HepG2 (cell line): ENCODE results near the gene ST6GALNAC4. TPM values are rescaled to one million over a fixed set of nuclear protein-coding genes. Genes with fewer than 3 reads are reported as not detected.

Experiments used
- ATAC-seq: fragments of 200-7000 bp; cut with Tn5 transposase; 3 replicates; pipeline ENCODE4 v1.9.1; 2020; ENCODE audit warnings: mild to moderate bottlenecking, moderate library complexity
- BruUV-seq: library from RNA; stranded (reverse); fragments of 400-500 nt; replicated peaks from 2 replicates; lab custom pipeline; 2021; lab: Mats Ljungman, UMichigan
- CTCF ChIA-PET: fragments of 300-600 bp; formaldehyde crosslinking; extraction: SDS; loops from one replicate; lab custom pipeline; 2021; ENCODE audit warnings: low total read pairs, inconsistent platforms, low intra/inter-chr PET ratio; lab: Yijun Ruan, JAX
- POLR2A ChIA-PET: fragments of 350-600 bp; sonication (Branson Sonifier 250); formaldehyde crosslinking; loops from one replicate; lab custom pipeline; 2020; ENCODE audit warnings: antibody characterized with exemption, inconsistent platforms; lab: Yijun Ruan, JAX
- DNase-seq: peaks from one replicate; pipeline ENCODE4 v3.0.0-alpha.2; 2015; ENCODE audit warnings: low spot score
- FAIRE-seq: peaks from 3 replicates; lab custom pipeline; 2011; peaks lifted over from hg19 to GRCh38; lab: Jason Lieb, UNC
- H2AFZ ChIP-seq: one replicate; pipeline ENCODE4 v1.6.1; 2011; ENCODE audit warnings: low read length, inconsistent platforms
- H3K27ac ChIP-seq: fragments of 300-600 bp; 3 replicates; pipeline ENCODE4 v1.8.0; 2011; ENCODE audit warnings: mixed run types, mild to moderate bottlenecking, mixed read lengths, low read length, inconsistent platforms; ENCODE audit not compliant: insufficient read depth; ENCODE audit errors: extremely low read length
- H3K27me3 ChIP-seq, 2 experiments: fragments of 200-600 bp in 1 of 2; 2 replicates in 1 of 2; 3 replicates in 1 of 2; pipeline versions ENCODE4 v1.6.0 to v1.8.0; 2011; ENCODE audit warnings: low read length in 2 of 2, mild to moderate bottlenecking in 2 of 2, moderate library complexity in 2 of 2, inconsistent platforms in 1 of 2; ENCODE audit not compliant: insufficient read depth in 2 of 2, control insufficient read depth in 1 of 2
- H3K36me3 ChIP-seq, 2 experiments: fragments of 200-600 bp in 1 of 2; replicated peaks in 1 of 2; 2 replicates in 1 of 2; 3 replicates in 1 of 2; pipeline versions ENCODE4 v1.5.1 to v1.8.0; 2011; ENCODE audit warnings: low read length in 2 of 2, inconsistent platforms in 1 of 2; ENCODE audit not compliant: insufficient read depth in 2 of 2, control insufficient read depth in 1 of 2
- H3K4me1 ChIP-seq: 2 replicates; pipeline ENCODE4 v1.5.1; 2012; ENCODE audit warnings: low read length, inconsistent platforms; ENCODE audit not compliant: insufficient read depth
- H3K4me2 ChIP-seq: 2 replicates; pipeline ENCODE4 v1.6.0; 2011; ENCODE audit warnings: low read depth, low read length, inconsistent platforms
- H3K4me3 ChIP-seq, 3 experiments: fragments of 200-600 bp in 1 of 3; sonication (generic), shearing (Covaris generic) in 1 of 3; replicated peaks in 1 of 3; 2 replicates each; pipeline ENCODE4 v1.5.1; 2011 to 2016; ENCODE audit warnings: low read length in 3 of 3, inconsistent platforms in 2 of 3, low read depth in 2 of 3, mild to moderate bottlenecking in 2 of 3, control low read depth in 1 of 3, mixed read lengths in 1 of 3; ENCODE audit not compliant: insufficient read depth in 1 of 3
- H3K79me2 ChIP-seq: one replicate; pipeline ENCODE4 v1.6.1; 2011; ENCODE audit warnings: low read length, inconsistent platforms; ENCODE audit not compliant: insufficient read depth
- H3K9ac ChIP-seq: 2 replicates; pipeline ENCODE4 v1.6.0; 2011; ENCODE audit warnings: mild to moderate bottlenecking, low read depth, low read length, inconsistent platforms; ENCODE audit not compliant: insufficient read depth
- H3K9me3 ChIP-seq: 2 replicates; pipeline ENCODE4 v1.5.1; 2012; ENCODE audit warnings: mild to moderate bottlenecking, low read length
- H4K20me1 ChIP-seq: 2 replicates; pipeline ENCODE4 v1.6.0; 2011; ENCODE audit warnings: inconsistent platforms, mild to moderate bottlenecking, low read length, moderate library complexity; ENCODE audit not compliant: insufficient read depth
- BRD4 ChIP-seq: sonication (generic); formaldehyde crosslinking; IDR thresholded peaks from 2 replicates; pipeline ENCODE4 v1.4.0; 2020; ENCODE audit warnings: missing genetic modification reagents
- DRAP1 ChIP-seq: IDR thresholded peaks from 2 replicates; pipeline ENCODE4 v1.6.1; 2016; ENCODE audit warnings: missing genetic modification reagents, missing compliant biosample characterization
- GLMP ChIP-seq: sonication (generic); formaldehyde crosslinking; IDR thresholded peaks from 2 replicates; pipeline ENCODE4 v1.9.0; 2021; ENCODE audit warnings: missing genetic modification reagents, mild to moderate bottlenecking, borderline replicate concordance
- HIVEP1 ChIP-seq: sonication (generic); formaldehyde crosslinking; IDR thresholded peaks from 2 replicates; pipeline ENCODE4 v1.4.0; 2020; ENCODE audit warnings: mild to moderate bottlenecking, missing genetic modification reagents
- PAF1 ChIP-seq: IDR thresholded peaks from 2 replicates; pipeline ENCODE4 v1.6.1; 2016; ENCODE audit warnings: missing genetic modification reagents, missing compliant biosample characterization
- SNAPC4 ChIP-seq: sonication (generic); formaldehyde crosslinking; IDR thresholded peaks from 2 replicates; pipeline ENCODE4 v1.4.0; 2020; ENCODE audit warnings: mild to moderate bottlenecking, missing genetic modification reagents
- ZBTB46 ChIP-seq: sonication (generic); formaldehyde crosslinking; IDR thresholded peaks from 2 replicates; pipeline ENCODE4 v1.4.0; 2020; ENCODE audit warnings: mild to moderate bottlenecking, missing genetic modification reagents, borderline replicate concordance
- ZBTB7B ChIP-seq: sonication (generic); formaldehyde crosslinking; IDR thresholded peaks from 2 replicates; pipeline ENCODE4 v1.4.0; 2020; ENCODE audit warnings: missing genetic modification reagents
- ZNF12 ChIP-seq: sonication (generic); formaldehyde crosslinking; IDR thresholded peaks from 2 replicates; pipeline ENCODE4 v1.5.0; 2020; ENCODE audit warnings: missing genetic modification reagents
- ZNF143 ChIP-seq: sonication (generic); formaldehyde crosslinking; IDR thresholded peaks from 2 replicates; pipeline ENCODE4 v1.4.0; 2020; ENCODE audit warnings: missing genetic modification reagents
- ZNF251 ChIP-seq: sonication (generic); formaldehyde crosslinking; IDR thresholded peaks from 2 replicates; pipeline ENCODE4 v1.9.0; 2021; ENCODE audit warnings: mild to moderate bottlenecking, missing genetic modification reagents
- ZNF761 ChIP-seq: sonication (generic); formaldehyde crosslinking; conservative IDR thresholded peaks from 2 replicates; pipeline ENCODE4 v1.4.0; 2020; ENCODE audit warnings: mild to moderate bottlenecking, missing genetic modification reagents
- WGBS: methylation state at CpG from one replicate; pipeline ENCODE4 v1.1.6; 2017; ENCODE audit warnings: low lambda C conversion rate; 5-methylcytosine and 5-hydroxymethylcytosine counted together
- in situ Hi-C: cut with HindIII; loops from 2 replicates; pipeline ENCODE4 v1.10.0; 2017; ENCODE audit warnings: low pct_unique_long_range_greater_than_20kb; ENCODE audit not compliant: extremely low pct_ligation_motif_present
- intact Hi-C: fragments of 100-400 bp; cut with micrococcal nuclease; formaldehyde crosslinking; loops from one replicate; pipeline ENCODE4 v1.10.0; 2022; ENCODE audit not compliant: unreplicated experiment
- polyA plus RNA-seq, 8 experiments: library from polyadenylated mRNA; depleted of rRNA in 3 of 8; stranded (reverse) in 7 of 8; unstranded in 1 of 8; fragments of >200 nt; fragmentation: Illumina TruSeq in 4 of 8; extraction: Trizol in 4 of 8; gene quantifications; 2 replicates each; pipeline versions ENCODE4 v1.2.1 to v1.2.3, GENCODE V29; 2011 to 2016; ENCODE audit warnings: low read depth in 4 of 8, missing spikeins in 1 of 8, mixed read lengths in 1 of 8; ENCODE audit not compliant: insufficient read depth in 1 of 8
- total RNA-seq, 5 experiments: library from RNA; depleted of rRNA; stranded (reverse); fragments of >200 nt; fragmentation: Illumina TruSeq; extraction: Trizol; gene quantifications; 2 replicates each; pipeline ENCODE4 v1.2.3, GENCODE V29; 2016; ENCODE audit warnings: low read depth in 1 of 5

ST6GALNAC4 gene
- total and polyA plus RNA-seq, 2 of the 13 experiments (the other 11 are each of a cell fraction or from before 2014, with no cell fraction given), result 18.8 to 27.7 TPM

- TF ChIP-seq ZBTB46 (no peak), ZNF143 (no peak), ZNF12 (CRISPR knock-in tag) (no peak), ZBTB7B (CRISPR knock-in tag) (no peak), PAF1 (CRISPR knock-in tag) (no peak), ZNF251 (CRISPR knock-in tag) (no peak), GLMP (CRISPR knock-in tag) (no peak)
Measured at GRCh38 chr9:127878652-127879390, 38.0 kb downstream of the ST6GALNAC4 start (continued).

- Histone ChIP-seq H3K79me2 (no peaks in the 10 kb centered on the region), H3K4me1 (peaks cover 38% of the 10 kb centered on the region), H3K4me2 (peak overlapping the region; percentile 100), H3K27me3 (no peaks in the 10 kb centered on the region), H3K4me3 (peak overlapping the region; percentile 67 to 82 (median 69)), H3K9me3 (no peaks in the 10 kb centered on the region), H3K36me3 (no peaks in the 10 kb centered on the region), H4K20me1 (no peaks in the 10 kb centered on the region), H3K9ac (peak overlapping the region; percentile 66), H2AFZ (no peak overlapping the region), H3K27ac (no peak overlapping the region)
- in situ Hi-C loops, result no loop called here
- no TSS peak for BruUV-seq
- CTCF ChIA-PET, result no interaction called here
- DNase-seq (no peak), ATAC-seq (peak; percentile 44), FAIRE-seq (no peak)
- 29% methylated on average over 9 of the region's 18 CpGs for WGBS
- POLR2A ChIA-PET, result interaction anchor here (1.0 to 2.3 kb wide), 2 partner anchors 19 to 39 kb away, joined by 6 read pairs; partner anchors contain the start of gene ST6GALNAC4
- intact Hi-C loops, result no loop called here
- TF ChIP-seq SNAPC4 (CRISPR knock-in tag) (0 out of 2 replicates have a peak, but pooled peaks have one; percentile 7), ZNF761 (0 out of 2 replicates have a peak, but pooled peaks have one; percentile 18), HIVEP1 (peak; percentile 46), DRAP1 (CRISPR knock-in tag) (no peak), BRD4 (no peak)
Measured at GRCh38 chr9:127878001-127878651, 38.7 kb downstream of the ST6GALNAC4 start.
